Nephron progenitor cell (in vitro differentiated cells): ENCODE measurements around the gene TSPEAR.

ENCODE experiments used
- DNase-seq: peaks from one replicate; pipeline ENCODE4 v3.0.0; 2021
- H3K27ac Mint-ChIP-seq: 2 replicates; pipeline ENCODE4 v1.8.0; 2021; ENCODE audit warnings: mild to moderate bottlenecking, moderate library complexity, mixed read lengths
- H3K27me3 Mint-ChIP-seq: 2 replicates; pipeline ENCODE4 v1.8.0; 2021; ENCODE audit warnings: mild to moderate bottlenecking, low read depth, mixed read lengths; ENCODE audit not compliant: poor library complexity
- H3K36me3 Mint-ChIP-seq: 2 replicates; pipeline ENCODE4 v1.8.0; 2021; ENCODE audit warnings: low read depth, mixed read lengths
- H3K4me1 Mint-ChIP-seq: 2 replicates; pipeline ENCODE4 v1.8.0; 2021; ENCODE audit warnings: mixed read lengths
- H3K4me3 Mint-ChIP-seq: 2 replicates; pipeline ENCODE4 v1.8.0; 2021; ENCODE audit warnings: mild to moderate bottlenecking, moderate library complexity, mixed read lengths
- H3K9me3 Mint-ChIP-seq: 2 replicates; pipeline ENCODE4 v1.8.0; 2021; ENCODE audit warnings: mild to moderate bottlenecking, moderate library complexity, mixed read lengths
- CTCF ChIP-seq: fragments of 200-600 bp; sonication (generic); IDR thresholded peaks from 2 replicates; pipeline ENCODE4 v1.5.0; 2021; ENCODE audit warnings: antibody characterized with exemption

The TSPEAR gene

GRCh38 chr21:44682580-44683151, 28.7 kb downstream of the TSPEAR start:
- H3K4me3 Mint-ChIP-seq: no peak overlapping the region
- no peaks in the 10 kb centered on the region for H3K9me3 Mint-ChIP-seq
- peaks cover 17% of the 10 kb centered on the region for H3K4me1 Mint-ChIP-seq
- H3K27me3 Mint-ChIP-seq: peaks cover 33% of the 10 kb centered on the region
- TF ChIP-seq CTCF: no peak
- DNase-seq: no peak
- H3K36me3 Mint-ChIP-seq: no peaks in the 10 kb centered on the region
- H3K27ac Mint-ChIP-seq: no peak overlapping the region

- no peak within 1 kb of the TSS for H3K4me3 Mint-ChIP-seq
- DNase-seq: no peak
- no peak for TF ChIP-seq CTCF
- H3K27ac Mint-ChIP-seq: no peak within 1 kb of the TSS
- H3K36me3 Mint-ChIP-seq: no peaks in the 10 kb centered on the region
- peaks cover 11% of the 10 kb centered on the region for H3K4me1 Mint-ChIP-seq
- peaks cover 28% of the 10 kb centered on the region for H3K27me3 Mint-ChIP-seq
- H3K9me3 Mint-ChIP-seq: no peaks in the 10 kb centered on the region
Observed at GRCh38 chr21:44681861-44682579, 29.4 kb downstream of the TSPEAR start, which contains the start of gene KRTAP12-1. Gene KRTAP12-1 (minus strand): TSS chr21:44682163. CDS start chr21:44682123, 40 bp downstream.

GRCh38 chr21:44681152-44681551, 30.2 kb downstream of the TSPEAR start:
- Mint-ChIP-seq H3K4me1 (peaks cover 3% of the 10 kb centered on the region), H3K27me3 (peaks cover 22% of the 10 kb centered on the region), H3K4me3 (no peak overlapping the region), H3K27ac (no peak overlapping the region), H3K36me3 (no peaks in the 10 kb centered on the region), H3K9me3 (no peaks in the 10 kb centered on the region)
- no peak for TF ChIP-seq CTCF
- no peak for DNase-seq

GRCh38 chr21:44677881-44678280, 33.5 kb downstream of the TSPEAR start:
- Mint-ChIP-seq H3K36me3 (peaks cover 3% of the 10 kb centered on the region), H3K4me3 (no peak overlapping the region), H3K9me3 (peaks cover 20% of the 10 kb centered on the region), H3K27me3 (peaks cover 21% of the 10 kb centered on the region), H3K27ac (no peak overlapping the region), H3K4me1 (no peaks in the 10 kb centered on the region)
- TF ChIP-seq CTCF: no peak
- DNase-seq: no peak

GRCh38 chr21:44671911-44672310, 39.5 kb downstream of the TSPEAR start:
- Mint-ChIP-seq H3K4me1 (no peaks in the 10 kb centered on the region), H3K4me3 (no peak overlapping the region), H3K27ac (no peak overlapping the region), H3K27me3 (peaks cover 15% of the 10 kb centered on the region), H3K9me3 (peaks cover 72% of the 10 kb centered on the region), H3K36me3 (peaks cover 13% of the 10 kb centered on the region)
- DNase-seq: no peak
- no peak for TF ChIP-seq CTCF
